HG02943 (cell line): ENCODE measurements around the gene PODNL1.
"Not testable (repeated sequence)": the region's sequence is repeated elsewhere in the genome, so short reads cannot be mapped to it uniquely, and the experiment has no call there.

ENCODE experiments used
- ATAC-seq: cut with Tn5 transposase; IDR thresholded peaks from one replicate; pipeline ENCODE4 v1.9.1; 2021; ENCODE audit warnings: mild to moderate bottlenecking, low read depth, moderate library complexity; ENCODE audit not compliant: unreplicated experiment

Gene PODNL1

GRCh38 chr19:13930402-13930801, 7.8 kb downstream of the PODNL1 start:
- ATAC-seq: no peak

- ATAC-seq: no peak
Measured at GRCh38 chr19:13929956-13930355, 8.3 kb downstream of the PODNL1 start.

- ATAC-seq: no peak
Measured at GRCh38 chr19:13929340-13929739, 8.9 kb downstream of the PODNL1 start.

- ATAC-seq: no peak
Measured at GRCh38 chr19:13926715-13927114, 11.5 kb downstream of the PODNL1 start.

GRCh38 chr19:13926010-13926409, 12.2 kb downstream of the PODNL1 start:
- ATAC-seq: no peak

- ATAC-seq: no peak
Measured at GRCh38 chr19:13923194-13923987, 14.8 kb downstream of the PODNL1 start.

GRCh38 chr19:13922118-13922517, 16.1 kb downstream of the PODNL1 start:
- ATAC-seq: not testable (repeated sequence)

GRCh38 chr19:13920940-13921747, 17.1 kb downstream of the PODNL1 start:
- ATAC-seq: no peak

- no peak for ATAC-seq
Measured at GRCh38 chr19:13920524-13920923, 17.7 kb downstream of the PODNL1 start.

- ATAC-seq: no peak
Measured at GRCh38 chr19:13918726-13919411, 19.3 kb downstream of the PODNL1 start.

- ATAC-seq: no peak
Measured at GRCh38 chr19:13917888-13918406, 20.3 kb downstream of the PODNL1 start.

- ATAC-seq: no peak
Measured at GRCh38 chr19:13914777-13915176, 23.4 kb downstream of the PODNL1 start.

- no peak for ATAC-seq
Measured at GRCh38 chr19:13913352-13913751, 24.9 kb downstream of the PODNL1 start.

- ATAC-seq: no peak
Measured at GRCh38 chr19:13909430-13909829, 28.8 kb downstream of the PODNL1 start.

GRCh38 chr19:13908674-13909073, 29.5 kb downstream of the PODNL1 start:
- no peak for ATAC-seq

- ATAC-seq: no peak
Measured at GRCh38 chr19:13906910-13907309, 31.3 kb downstream of the PODNL1 start.

- no peak for ATAC-seq
Measured at GRCh38 chr19:13906521-13906904, 31.7 kb downstream of the PODNL1 start.

- ATAC-seq: peak; percentile 83
Measured at GRCh38 chr19:13905634-13906520, 32.3 kb downstream of the PODNL1 start, which contains the start of the genes BRME1 and CC2D1A. Gene BRME1, minus strand, starts transcription at chr19:13906117. Its CDS starts 1,225 bp downstream, at chr19:13904892. Gene CC2D1A, plus strand, starts transcription at chr19:13906201. Its CDS starts 241 bp downstream, at chr19:13906442.

GRCh38 chr19:13902993-13903555, 35.1 kb downstream of the PODNL1 start:
- no peak for ATAC-seq
